Erythroblast (primary cell): Measurements from ENCODE around the gene NRXN3.

Experiments used
- GATA1 ChIP-seq: IDR thresholded peaks from 2 replicates; pipeline ENCODE4 v1.6.1; 2011; ENCODE audit warnings: low read depth, mild to moderate bottlenecking, control low read depth, low read length, moderate library complexity
- POLR2A ChIP-seq: IDR thresholded peaks from 2 replicates; pipeline ENCODE4 v1.6.1; 2011; ENCODE audit warnings: mild to moderate bottlenecking, low read length

DNA sequence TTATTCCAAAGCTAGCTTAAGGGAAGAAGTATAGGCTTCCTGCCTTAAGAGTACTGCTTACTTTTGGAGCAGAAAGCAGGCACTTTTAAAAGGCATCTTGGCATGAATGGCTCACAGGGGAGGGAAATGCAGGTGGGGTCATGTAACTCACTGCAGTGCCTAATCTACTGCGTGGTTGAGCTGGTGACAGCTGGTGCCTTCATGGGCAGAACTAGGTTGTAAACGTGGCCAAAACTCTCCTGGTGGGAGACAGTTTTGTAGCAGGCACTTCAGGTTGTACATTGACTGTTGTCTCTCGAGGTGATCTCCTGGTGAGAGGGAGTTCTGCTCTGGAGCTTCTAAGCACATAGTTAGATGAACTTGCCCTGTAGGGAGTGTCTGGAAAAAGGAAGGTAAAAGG is 1078.6 kb downstream of the NRXN3 start:
- TF ChIP-seq POLR2A = no peak
- no peak for TF ChIP-seq GATA1
